PC-3 (cell line): ENCODE data around the gene CHST8.

Source experiments
- CTCF ChIP-seq: fragments of 300-600 bp; sonication (generic); conservative IDR thresholded peaks from 2 replicates; pipeline ENCODE4 v1.5.1; 2017; ENCODE audit warnings: antibody characterized with exemption, low read depth, mild to moderate bottlenecking, low read length
- EZH2 ChIP-seq: fragments of 300-600 bp; sonication (generic); IDR thresholded peaks from one replicate; pipeline ENCODE4 v1.6.1; 2017; ENCODE audit warnings: antibody characterized with exemption, mild to moderate bottlenecking, low read length; ENCODE audit not compliant: unreplicated experiment

GRCh38 chr19:33796164-33796875 is 174.6 kb downstream of the CHST8 start, which contains the start of gene KCTD15:
- TF ChIP-seq CTCF (no peak), EZH2 (no peak)
